GM23338 (cell line): ENCODE results near the gene HDAC10. TPM values are rescaled to one million over a fixed set of nuclear protein-coding genes. Genes with fewer than 3 reads are reported as not detected.
A peak's percentile ranks its signal among the peaks of the same experiment; 100 is the strongest.

Experiments used
- ATAC-seq: fragments of 200-7000 bp; cut with Tn5 transposase; 3 replicates; pipeline ENCODE4 v1.9.1; 2020
- DNase-seq: peaks from one replicate; pipeline ENCODE4 v3.0.0-alpha.2; 2015; ENCODE audit warnings: low spot score
- H2AFZ ChIP-seq: fragments of 200-600 bp; sonication (generic); 2 replicates; pipeline ENCODE4 v1.8.0; 2016; ENCODE audit warnings: antibody characterized with exemption, mild to moderate bottlenecking, moderate library complexity
- H3F3A ChIP-seq: fragments of 200-600 bp; sonication (generic); replicated peaks from 2 replicates; pipeline ENCODE4 v1.8.0; 2017; ENCODE audit warnings: antibody characterized with exemption, mixed run types, low read depth
- H3K27ac ChIP-seq: fragments of 200-600 bp; sonication (generic); 2 replicates; pipeline ENCODE4 v1.6.1; 2016; ENCODE audit warnings: low read depth
- H3K27me3 ChIP-seq: fragments of 200-600 bp; sonication (generic); 2 replicates; pipeline ENCODE4 v1.8.0; 2016; ENCODE audit warnings: mild to moderate bottlenecking, mixed run types, moderate library complexity; ENCODE audit not compliant: insufficient read depth
- H3K36me3 ChIP-seq: fragments of 200-600 bp; sonication (generic); 2 replicates; pipeline ENCODE4 v1.8.0; 2016; ENCODE audit warnings: mild to moderate bottlenecking; ENCODE audit not compliant: insufficient read depth
- H3K4me1 ChIP-seq: fragments of 200-600 bp; sonication (generic); 2 replicates; pipeline ENCODE4 v1.8.0; 2016; ENCODE audit warnings: mild to moderate bottlenecking, moderate library complexity; ENCODE audit not compliant: insufficient read depth
- H3K4me2 ChIP-seq: fragments of 200-600 bp; sonication (generic); 2 replicates; pipeline ENCODE4 v1.7.1; 2017; ENCODE audit warnings: mixed run types
- H3K4me3 ChIP-seq: fragments of 200-600 bp; sonication (generic); 2 replicates; pipeline ENCODE4 v1.6.1; 2016; ENCODE audit warnings: mixed run types
- H3K79me2 ChIP-seq: fragments of 200-600 bp; sonication (generic); replicated peaks from 2 replicates; pipeline ENCODE4 v1.8.0; 2017; ENCODE audit warnings: mild to moderate bottlenecking; ENCODE audit not compliant: insufficient read depth
- H3K9me2 ChIP-seq: fragments of 200-600 bp; sonication (generic); 2 replicates; pipeline ENCODE4 v1.8.0; 2017; ENCODE audit not compliant: insufficient read depth
- H4K20me1 ChIP-seq: fragments of 200-600 bp; sonication (generic); replicated peaks from 2 replicates; pipeline ENCODE4 v1.8.0; 2017; ENCODE audit warnings: mild to moderate bottlenecking; ENCODE audit not compliant: insufficient read depth
- H3K27ac Mint-ChIP-seq: 2 replicates; pipeline ENCODE4 v1.8.0; 2020; ENCODE audit warnings: inconsistent platforms, mild to moderate bottlenecking, moderate library complexity, mixed read lengths
- H3K27me3 Mint-ChIP-seq: 3 replicates; pipeline ENCODE4 v1.8.0; 2022; ENCODE audit warnings: low read depth, mild to moderate bottlenecking, moderate library complexity, mixed read lengths, inconsistent platforms; ENCODE audit not compliant: insufficient read depth, poor library complexity
- H3K36me3 Mint-ChIP-seq: 3 replicates; pipeline ENCODE4 v1.8.0; 2021; ENCODE audit warnings: low read depth, mild to moderate bottlenecking, inconsistent platforms, moderate library complexity, mixed read lengths
- H3K4me1 Mint-ChIP-seq: 3 replicates; pipeline ENCODE4 v1.8.0; 2020; ENCODE audit warnings: mild to moderate bottlenecking, inconsistent platforms, mixed read lengths
- H3K4me3 Mint-ChIP-seq: 3 replicates; pipeline ENCODE4 v1.8.0; 2021; ENCODE audit warnings: moderate library complexity, mild to moderate bottlenecking, inconsistent platforms, mixed read lengths
- H3K9me3 Mint-ChIP-seq: 3 replicates; pipeline ENCODE4 v1.8.0; 2020; ENCODE audit warnings: moderate library complexity, mild to moderate bottlenecking, inconsistent platforms, mixed read lengths
- CREB1 ChIP-seq: fragments of 250-450 bp; sonication (Bioruptor Pico); IDR thresholded peaks from 2 replicates; pipeline ENCODE4 v1.5.0; 2020; ENCODE audit warnings: low read depth, mild to moderate bottlenecking, moderate library complexity
- CTCF ChIP-seq, 2 experiments: fragments of 200-600 bp in 1 of 2; sonication (generic) in 1 of 2; conservative IDR thresholded peaks; 2 replicates each; pipeline versions ENCODE4 v1.5.1 to v1.6.1; 2016 to 2017; ENCODE audit warnings: antibody characterized with exemption in 2 of 2, low read depth in 2 of 2, mild to moderate bottlenecking in 2 of 2, moderate library complexity in 1 of 2
- ETS1 ChIP-seq: IDR thresholded peaks from 2 replicates; pipeline ENCODE4 v1.6.1; 2016; ENCODE audit warnings: antibody characterized with exemption
- EZH2 ChIP-seq: fragments of 200-600 bp; sonication (generic); IDR thresholded peaks from one replicate; pipeline ENCODE4 v1.8.0; 2017; ENCODE audit warnings: antibody characterized with exemption, mild to moderate bottlenecking, low read depth; ENCODE audit not compliant: unreplicated experiment
- EZH2phosphoT487 ChIP-seq: fragments of 200-600 bp; sonication (generic); IDR thresholded peaks from one replicate; pipeline ENCODE4 v1.8.1; 2018; ENCODE audit warnings: antibody characterized with exemption; ENCODE audit not compliant: unreplicated experiment
- POLR2AphosphoS5 ChIP-seq: IDR thresholded peaks from 2 replicates; pipeline ENCODE4 v1.6.1; 2016; ENCODE audit warnings: antibody characterized with exemption, low read depth
- REST ChIP-seq: IDR thresholded peaks from one replicate; pipeline ENCODE4 v1.6.1; 2018; ENCODE audit warnings: antibody characterized with exemption; ENCODE audit not compliant: unreplicated experiment
- STAT1 ChIP-seq: IDR thresholded peaks from one replicate; pipeline ENCODE4 v1.6.1; 2016; ENCODE audit warnings: antibody characterized with exemption; ENCODE audit not compliant: unreplicated experiment
- ZNF114 ChIP-seq: fragments of 250-450 bp; sonication (Bioruptor Pico); IDR thresholded peaks from 2 replicates; pipeline ENCODE4 v1.5.0; 2020; ENCODE audit warnings: mild to moderate bottlenecking, moderate library complexity
- ZNF331 ChIP-seq: fragments of 250-450 bp; sonication (Bioruptor Pico); IDR thresholded peaks from 2 replicates; pipeline ENCODE4 v1.5.0; 2020; ENCODE audit warnings: low read depth, mild to moderate bottlenecking, moderate library complexity
- polyA plus RNA-seq: library from polyadenylated mRNA; unstranded; fragments of >200 nt; fragmentation: Nextera tagmentation; extraction: Ambion mirVana; gene quantifications from 2 replicates; pipeline ENCODE4 v1.2.1, GENCODE V29; 2016
- total RNA-seq: library from RNA; depleted of rRNA; stranded (reverse); fragments of >200 nt; shearing (Covaris generic); gene quantifications from 2 replicates; pipeline ENCODE4 v1.2.3, GENCODE V29; 2014

Gene HDAC10
- total and polyA plus RNA-seq, 2 experiments from 2014 or later: 4.1 to 41.9 TPM

DNA sequence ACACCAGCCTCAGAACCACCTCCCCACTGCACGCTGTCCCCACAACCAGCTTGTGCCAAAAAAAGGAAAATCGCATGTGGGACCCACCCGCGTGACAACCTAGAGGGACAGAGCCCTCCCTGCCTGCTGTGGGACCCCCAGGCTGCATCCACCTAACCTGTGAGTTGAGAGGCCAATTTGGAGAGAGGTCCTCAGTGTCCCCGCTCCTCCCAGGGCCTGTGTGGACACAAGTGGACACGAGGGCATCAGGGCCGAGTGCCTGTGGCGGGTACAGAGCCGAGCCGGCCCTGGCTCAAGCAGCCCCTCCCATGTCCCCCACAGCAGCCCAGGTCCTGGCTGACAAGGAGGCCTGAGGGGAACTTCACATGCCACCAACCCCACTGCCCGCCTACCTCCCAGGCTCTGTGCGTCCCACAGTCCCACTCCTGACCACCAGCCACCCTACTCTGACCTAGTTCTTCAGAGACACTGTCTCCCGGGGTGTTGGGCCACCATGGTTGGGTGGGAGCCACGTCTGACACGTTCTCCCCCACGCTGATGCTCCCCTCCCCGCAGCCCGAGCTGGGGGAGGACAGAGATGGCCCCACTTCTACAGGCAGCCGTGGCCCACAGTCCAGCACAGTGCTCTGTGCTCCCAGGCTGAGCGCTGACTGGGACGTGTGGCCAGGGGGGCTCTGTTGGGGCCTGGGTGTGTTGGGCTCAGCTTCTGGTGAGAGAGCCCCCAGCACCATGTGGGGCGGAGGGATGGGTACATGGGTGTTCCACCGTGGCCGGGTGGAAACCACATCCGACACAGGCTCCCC lies 31.1 kb downstream of the HDAC10 start:
- H3K9me2 ChIP-seq: no peaks in the 10 kb centered on the region
- no peak for DNase-seq
- H3K9me3 Mint-ChIP-seq: no peaks in the 10 kb centered on the region
- no peaks in the 10 kb centered on the region; the same call in 1 of the 2 replicates for H3K4me1 ChIP-seq
- H2AFZ ChIP-seq: no peak overlapping the region
- H3K4me2 ChIP-seq: no peak overlapping the region
- H3K4me1 Mint-ChIP-seq: peaks cover 2% of the 10 kb centered on the region; the same call in 1 of the 3 replicates
- H3F3A ChIP-seq: no peaks in the 10 kb centered on the region
- H3K27ac Mint-ChIP-seq: no peak overlapping the region
- peaks cover 60% of the 10 kb centered on the region for H3K36me3 Mint-ChIP-seq
- H3K27me3 ChIP-seq: no peaks in the 10 kb centered on the region
- peaks cover 1% of the 10 kb centered on the region; the same call in 1 of the 2 replicates for H3K79me2 ChIP-seq
- H3K36me3 ChIP-seq: no peaks in the 10 kb centered on the region
- H3K4me3 ChIP-seq: no peak overlapping the region
- TF ChIP-seq EZH2 (no peak), ETS1 (no peak), ZNF114 (no peak)
- H4K20me1 ChIP-seq: peaks cover 6% of the 10 kb centered on the region
- no peak for ATAC-seq
- no peak overlapping the region for H3K27ac ChIP-seq
- no peak overlapping the region; the same call in 2 of the 3 replicates for H3K4me3 Mint-ChIP-seq
- peaks cover 1% of the 10 kb centered on the region for H3K27me3 Mint-ChIP-seq

- DNase-seq (peak; percentile 77), ATAC-seq (peak; percentile 88)
- Histone ChIP-seq H3K4me1 (no peaks in the 10 kb centered on the region; the same call in 1 of the 2 replicates), H3F3A (no peaks in the 10 kb centered on the region), H3K4me2 (no peak overlapping the region), H3K4me3 (no peak overlapping the region), H2AFZ (no peak overlapping the region), H3K27ac (no peak overlapping the region), H3K27me3 (no peaks in the 10 kb centered on the region), H3K9me2 (no peaks in the 10 kb centered on the region), H3K36me3 (no peaks in the 10 kb centered on the region), H4K20me1 (peaks cover 8% of the 10 kb centered on the region), H3K79me2 (peaks cover 5% of the 10 kb centered on the region; the same call in 1 of the 2 replicates)
- Mint-ChIP-seq H3K9me3 (no peaks in the 10 kb centered on the region), H3K4me1 (peaks cover 2% of the 10 kb centered on the region; the same call in 2 of the 3 replicates), H3K27ac (no peak overlapping the region), H3K36me3 (peaks cover 62% of the 10 kb centered on the region), H3K4me3 (no peak overlapping the region; the same call in 2 of the 3 replicates), H3K27me3 (peaks cover 1% of the 10 kb centered on the region)
- TF ChIP-seq ZNF331 (CRISPR knock-in tag) (no peak), ZNF114 (no peak), EZH2 (no peak), STAT1 (no peak), CTCF (conservative IDR thresholded peaks at IDR 0.05; ENCODE audit: low read depth in 2 of 2) (no peak), REST (no peak), POLR2AphosphoS5 (no peak), CREB1 (CRISPR knock-in tag) (no peak), EZH2phosphoT487 (no peak)
Observed at GRCh38 chr22:50218996-50219727, 31.9 kb downstream of the HDAC10 start.
